ENCODE data around the gene CRHR2.

- TF ChIP-seq, protein P1, sequence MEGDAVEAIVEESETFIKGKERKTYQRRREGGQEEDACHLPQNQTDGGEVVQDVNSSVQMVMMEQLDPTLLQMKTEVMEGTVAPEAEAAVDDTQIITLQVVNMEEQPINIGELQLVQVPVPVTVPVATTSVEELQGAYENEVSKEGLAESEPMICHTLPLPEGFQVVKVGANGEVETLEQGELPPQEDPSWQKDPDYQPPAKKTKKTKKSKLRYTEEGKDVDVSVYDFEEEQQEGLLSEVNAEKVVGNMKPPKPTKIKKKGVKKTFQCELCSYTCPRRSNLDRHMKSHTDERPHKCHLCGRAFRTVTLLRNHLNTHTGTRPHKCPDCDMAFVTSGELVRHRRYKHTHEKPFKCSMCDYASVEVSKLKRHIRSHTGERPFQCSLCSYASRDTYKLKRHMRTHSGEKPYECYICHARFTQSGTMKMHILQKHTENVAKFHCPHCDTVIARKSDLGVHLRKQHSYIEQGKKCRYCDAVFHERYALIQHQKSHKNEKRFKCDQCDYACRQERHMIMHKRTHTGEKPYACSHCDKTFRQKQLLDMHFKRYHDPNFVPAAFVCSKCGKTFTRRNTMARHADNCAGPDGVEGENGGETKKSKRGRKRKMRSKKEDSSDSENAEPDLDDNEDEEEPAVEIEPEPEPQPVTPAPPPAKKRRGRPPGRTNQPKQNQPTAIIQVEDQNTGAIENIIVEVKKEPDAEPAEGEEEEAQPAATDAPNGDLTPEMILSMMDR (conservative IDR thresholded peaks at IDR 0.05 in 1 of 2, IDR thresholded peaks at IDR 0.05 in 1 of 2; ENCODE audit: low read depth in 1 of 2, low read length in 2 of 2) = no peak
- TF ChIP-seq EZH2 (IDR thresholded peaks at IDR 0.05; ENCODE audit: low read length, missing control alignments) = no peak
These were observed 36.6 kb downstream of the CRHR2 start for GRCh38 chr7:30645661-30646060.

Measured in fibroblast of lung (primary cell).